Upper lobe of right lung (tissue), 1 donor: ENCODE data around the gene AFAP1L2. TPM values are rescaled to one million over a fixed set of nuclear protein-coding genes. Genes with fewer than 3 reads are reported as not detected.

Experiments used
- ATAC-seq: fragments of 200-7000 bp; cut with Tn5 transposase; one replicate; pipeline ENCODE4 v1.9.1; 2020; ENCODE audit warnings: mild to moderate bottlenecking, moderate library complexity
- DNase-seq: peaks from one replicate; pipeline ENCODE4 v3.0.0-alpha.2; 2020
- H3K27ac ChIP-seq: fragments of 200-600 bp; one replicate; pipeline ENCODE4 v1.8.0; 2022
- H3K27me3 ChIP-seq: fragments of 200-600 bp; one replicate; pipeline ENCODE4 v1.8.0; 2022; ENCODE audit warnings: mild to moderate bottlenecking
- H3K36me3 ChIP-seq: fragments of 200-600 bp; one replicate; pipeline ENCODE4 v1.8.0; 2022
- H3K4me1 ChIP-seq: fragments of 200-600 bp; one replicate; pipeline ENCODE4 v1.8.0; 2022
- H3K4me3 ChIP-seq: fragments of 200-600 bp; one replicate; pipeline ENCODE4 v1.8.0; 2022; ENCODE audit warnings: mild to moderate bottlenecking
- H3K9me3 ChIP-seq: fragments of 200-600 bp; one replicate; pipeline ENCODE4 v1.8.0; 2022
- CTCF ChIP-seq: fragments of 200-600 bp; IDR thresholded peaks from one replicate; pipeline ENCODE4 v1.8.0; 2022; ENCODE audit warnings: antibody characterized with exemption
- intact Hi-C: fragments of 100-400 bp; cut with DNase I; formaldehyde crosslinking; loops from one replicate; pipeline ENCODE4 v1.11.0; 2022
- total RNA-seq: library from RNA; stranded (reverse); fragmentation: NEBNext Ultra II Directional; extraction: Animal tissue kit (Norgen Biotek cat#: 25700); gene quantifications from one replicate; pipeline ENCODE4 v1.2.1, GENCODE V29; 2021
- donor health status: DM: no; HTN: yes; CAD: no; lungs with severe emphysema.

The AFAP1L2 gene
- total RNA-seq, 1 donor from 2014 or later = 10.1 TPM

GRCh38 chr10:114385557-114385956 lies 18.7 kb downstream of the AFAP1L2 start:
- ATAC-seq = no peak
- Histone ChIP-seq H3K27ac (no peak overlapping the region), H3K36me3 (no peaks in the 10 kb centered on the region), H3K4me3 (no peak overlapping the region), H3K9me3 (no peaks in the 10 kb centered on the region), H3K27me3 (no peaks in the 10 kb centered on the region), H3K4me1 (peaks cover 6% of the 10 kb centered on the region)
- DNase-seq = no peak
- no peak for TF ChIP-seq CTCF
- intact Hi-C loops = no loop called here

- Histone ChIP-seq H3K4me3 (no peak overlapping the region), H3K27me3 (no peaks in the 10 kb centered on the region), H3K36me3 (no peaks in the 10 kb centered on the region), H3K4me1 (peaks cover 4% of the 10 kb centered on the region), H3K9me3 (no peaks in the 10 kb centered on the region), H3K27ac (no peak overlapping the region)
- no peak for DNase-seq
- TF ChIP-seq CTCF = no peak
- ATAC-seq = no peak
- intact Hi-C loops = no loop called here
These were observed 19.7 kb downstream of the AFAP1L2 start for GRCh38 chr10:114384601-114385000.

- no peak overlapping the region for H3K27ac ChIP-seq
- H3K4me1 ChIP-seq = no peaks in the 10 kb centered on the region
- ATAC-seq = no peak
- DNase-seq = no peak
- no peak for TF ChIP-seq CTCF
- H3K27me3 ChIP-seq = no peaks in the 10 kb centered on the region
- H3K36me3 ChIP-seq = no peaks in the 10 kb centered on the region
- H3K4me3 ChIP-seq = no peak overlapping the region
- H3K9me3 ChIP-seq = no peaks in the 10 kb centered on the region
- intact Hi-C loops = no loop called here
These were observed 20.1 kb downstream of the AFAP1L2 start for GRCh38 chr10:114384181-114384580.

GRCh38 chr10:114380797-114381196 lies 23.5 kb downstream of the AFAP1L2 start:
- intact Hi-C loops = no loop called here
- no peaks in the 10 kb centered on the region for H3K27me3 ChIP-seq
- no peaks in the 10 kb centered on the region for H3K9me3 ChIP-seq

GRCh38 chr10:114380060-114380459 lies 24.2 kb downstream of the AFAP1L2 start:
- Histone ChIP-seq H3K9me3 (no peaks in the 10 kb centered on the region), H3K4me3 (no peak overlapping the region), H3K27ac (no peak overlapping the region), H3K36me3 (no peaks in the 10 kb centered on the region), H3K27me3 (no peaks in the 10 kb centered on the region), H3K4me1 (peaks cover 6% of the 10 kb centered on the region)
- intact Hi-C loops = no loop called here
- TF ChIP-seq CTCF = no peak
- DNase-seq (no peak), ATAC-seq (no peak)

More at GRCh38 chr10:114380797-114381196, 23.5 kb downstream of the AFAP1L2 start:
- H3K4me1 ChIP-seq = no peaks in the 10 kb centered on the region
- DNase-seq = no peak
- no peak overlapping the region for H3K27ac ChIP-seq
- H3K4me3 ChIP-seq = no peak overlapping the region
- TF ChIP-seq CTCF = no peak
- H3K36me3 ChIP-seq = no peaks in the 10 kb centered on the region
- ATAC-seq = no peak

GRCh38 chr10:114379631-114380041 lies 24.7 kb downstream of the AFAP1L2 start:
- H3K27ac ChIP-seq = no peak overlapping the region
- no peak overlapping the region for H3K4me3 ChIP-seq
- ATAC-seq = no peak
- no peaks in the 10 kb centered on the region for H3K36me3 ChIP-seq
- intact Hi-C loops = no loop called here
- no peak for TF ChIP-seq CTCF
- H3K27me3 ChIP-seq = no peaks in the 10 kb centered on the region
- DNase-seq = no peak
- no peaks in the 10 kb centered on the region for H3K9me3 ChIP-seq
- peaks cover 6% of the 10 kb centered on the region for H3K4me1 ChIP-seq
